Kidney tubule cell (primary cell): ENCODE measurements around the gene AZU1.

Experiments
- DNase-seq: peaks from one replicate; pipeline ENCODE4 v3.0.0-alpha.2; 2018; ENCODE audit warnings: low spot score

The AZU1 gene

GRCh38 chr19:855566-856120 lies 28.0 kb downstream of the AZU1 start:
- DNase-seq = no peak

- no peak for DNase-seq
Measured at GRCh38 chr19:858284-858683, 30.6 kb downstream of the AZU1 start.

GRCh38 chr19:858868-859843 lies 31.5 kb downstream of the AZU1 start, which contains the start of gene CFD:
Gene CFD (plus strand): TSS chr19:859664. CDS start chr19:859690, 26 bp downstream.
- DNase-seq = no peak

- no peak for DNase-seq
Measured at GRCh38 chr19:861141-861755, 33.6 kb downstream of the AZU1 start.

GRCh38 chr19:861756-862580 lies 34.3 kb downstream of the AZU1 start:
- DNase-seq = peak; percentile 39

GRCh38 chr19:862581-863314 lies 35.1 kb downstream of the AZU1 start:
- DNase-seq = peak; percentile 43

- DNase-seq = no peak
Measured at GRCh38 chr19:863315-863620, 35.6 kb downstream of the AZU1 start.

- no peak for DNase-seq
Measured at GRCh38 chr19:866769-867300, 39.2 kb downstream of the AZU1 start.

- DNase-seq = no peak
Measured at GRCh38 chr19:867301-867793, 39.7 kb downstream of the AZU1 start.

GRCh38 chr19:867855-868457 lies 40.3 kb downstream of the AZU1 start:
- DNase-seq = no peak

GRCh38 chr19:868458-869244 lies 41.0 kb downstream of the AZU1 start:
- DNase-seq = no peak

- DNase-seq = peak; percentile 62
Measured at GRCh38 chr19:869245-870177, 41.9 kb downstream of the AZU1 start.

- DNase-seq = no peak
Measured at GRCh38 chr19:870314-870713, 42.7 kb downstream of the AZU1 start.

- DNase-seq = no peak
Measured at GRCh38 chr19:870963-871401, 43.3 kb downstream of the AZU1 start.

GRCh38 chr19:871446-872265 lies 44.0 kb downstream of the AZU1 start:
- no peak for DNase-seq

- no peak for DNase-seq
Measured at GRCh38 chr19:872266-872951, 44.8 kb downstream of the AZU1 start.

GRCh38 chr19:873084-873483 lies 45.4 kb downstream of the AZU1 start:
- DNase-seq = no peak
